ENCODE data around the gene LAMC2.

DNA sequence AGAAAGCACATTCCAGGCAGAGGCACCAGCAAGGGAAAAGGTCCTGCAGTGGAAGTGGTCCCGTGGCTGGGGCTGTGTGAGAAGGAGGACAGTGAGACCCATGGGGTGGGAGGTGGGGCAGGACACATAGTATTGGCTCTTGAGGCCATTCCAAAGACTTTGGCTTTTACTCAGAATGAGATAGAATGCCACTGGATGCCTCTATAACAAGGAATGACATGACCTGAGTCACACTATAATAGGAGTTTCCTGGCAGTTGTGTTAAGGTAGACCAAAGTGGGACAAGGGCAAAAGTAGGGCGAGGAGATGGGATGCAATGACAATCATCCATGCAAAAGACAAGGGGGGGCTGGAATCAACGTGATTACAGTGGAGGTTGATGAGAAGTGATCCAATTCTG, 24.7 kb upstream of the LAMC2 start:
- TF ChIP-seq, protein P1, sequence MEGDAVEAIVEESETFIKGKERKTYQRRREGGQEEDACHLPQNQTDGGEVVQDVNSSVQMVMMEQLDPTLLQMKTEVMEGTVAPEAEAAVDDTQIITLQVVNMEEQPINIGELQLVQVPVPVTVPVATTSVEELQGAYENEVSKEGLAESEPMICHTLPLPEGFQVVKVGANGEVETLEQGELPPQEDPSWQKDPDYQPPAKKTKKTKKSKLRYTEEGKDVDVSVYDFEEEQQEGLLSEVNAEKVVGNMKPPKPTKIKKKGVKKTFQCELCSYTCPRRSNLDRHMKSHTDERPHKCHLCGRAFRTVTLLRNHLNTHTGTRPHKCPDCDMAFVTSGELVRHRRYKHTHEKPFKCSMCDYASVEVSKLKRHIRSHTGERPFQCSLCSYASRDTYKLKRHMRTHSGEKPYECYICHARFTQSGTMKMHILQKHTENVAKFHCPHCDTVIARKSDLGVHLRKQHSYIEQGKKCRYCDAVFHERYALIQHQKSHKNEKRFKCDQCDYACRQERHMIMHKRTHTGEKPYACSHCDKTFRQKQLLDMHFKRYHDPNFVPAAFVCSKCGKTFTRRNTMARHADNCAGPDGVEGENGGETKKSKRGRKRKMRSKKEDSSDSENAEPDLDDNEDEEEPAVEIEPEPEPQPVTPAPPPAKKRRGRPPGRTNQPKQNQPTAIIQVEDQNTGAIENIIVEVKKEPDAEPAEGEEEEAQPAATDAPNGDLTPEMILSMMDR (conservative IDR thresholded peaks at IDR 0.05 in 1 of 2, IDR thresholded peaks at IDR 0.05 in 1 of 2; ENCODE audit: extremely low read depth in 1 of 2, insufficient read depth in 1 of 2, low read depth in 1 of 2, low read length in 2 of 2) = no peak
- no peak for TF ChIP-seq EZH2 (IDR thresholded peaks at IDR 0.05; ENCODE audit: borderline replicate concordance, low read length)

Measured in mammary epithelial cell (primary cell).